ENCODE data around the gene ADISSP.

The ADISSP gene

GRCh38 chr20:3749087-3749688 is 18.4 kb downstream of the ADISSP start:
- peaks cover 0 to 16% of the 10 kb centered on the region in 2 experiments; a peak in 1 of 3 replicates for H3K36me3 ChIP-seq (ENCODE audit: control insufficient read depth in 2 of 2, insufficient read depth in 1 of 2, low read length in 2 of 2)
- POLR2A ChIA-PET, result no interaction called here
- CTCF ChIA-PET, result interaction anchor here (0.5 to 9.8 kb wide), 16 partner anchors 8 to 356 kb away, joined by 3 to 133 read pairs (median 7); partner anchors contain the start of gene ADISSP
- H3K4me1 ChIP-seq (ENCODE audit: control insufficient read depth, insufficient read depth, low read length), result peaks cover 4% of the 10 kb centered on the region; the same call in 1 of the 2 replicates
- no peak overlapping the region for H3K4me3 ChIP-seq (ENCODE audit: low read depth, low read length)
- H3K9me3 ChIP-seq (ENCODE audit: control insufficient read depth, insufficient read depth, low read depth, low read length), result no peaks in the 10 kb centered on the region
- TF ChIP-seq ZBTB21 (tag by site-specific recombination; IDR thresholded peaks at IDR 0.05) (no peak), GLIS1 (tag by site-specific recombination; IDR thresholded peaks at IDR 0.05) (no peak), IKZF3 (tag by site-specific recombination; IDR thresholded peaks at IDR 0.05) (no peak), ZFHX2 (tag by site-specific recombination; conservative IDR thresholded peaks at IDR 0.05) (no peak)
- H3K27ac ChIP-seq (ENCODE audit: extremely low read depth, low read depth, low read length), result no peak overlapping the region

- Histone ChIP-seq H3K27ac (ENCODE audit: extremely low read depth, low read depth, low read length) (no peak overlapping the region), H3K9me3 (ENCODE audit: control insufficient read depth, insufficient read depth, low read depth, low read length) (no peaks in the 10 kb centered on the region), H3K4me1 (ENCODE audit: control insufficient read depth, insufficient read depth, low read length) (peaks cover 4% of the 10 kb centered on the region; the same call in 1 of the 2 replicates), H3K4me3 (ENCODE audit: low read depth, low read length) (no peak overlapping the region), H3K36me3 (ENCODE audit: control insufficient read depth in 2 of 2, insufficient read depth in 1 of 2, low read length in 2 of 2) (peaks cover 0 to 15% of the 10 kb centered on the region in 2 experiments; a peak in 1 of 3 replicates)
- CTCF ChIA-PET, result interaction anchor here (0.6 to 9.8 kb wide), 10 partner anchors 10 to 128 kb away, joined by 3 to 133 read pairs (median 3); partner anchors contain the start of gene ADISSP
- POLR2A ChIA-PET, result interaction anchor here (0.7 to 0.9 kb wide), 2 partner anchors 20 to 48 kb away, joined by 4 read pairs; partner anchors contain the start of genes ADISSP and CDC25B
- TF ChIP-seq ZBTB7A (tag by site-specific recombination; IDR thresholded peaks at IDR 0.05; ENCODE audit: low read depth) (no peak), ZNF433 (tag by site-specific recombination; IDR thresholded peaks at IDR 0.05; ENCODE audit: low read depth) (no peak), ZNF19 (tag by site-specific recombination; IDR thresholded peaks at IDR 0.05; ENCODE audit: low read depth) (no peak), PBX3 (CRISPR knock-in tag; IDR thresholded peaks at IDR 0.05) (no peak), PRDM10 (tag by site-specific recombination; IDR thresholded peaks at IDR 0.05) (no peak), ZBTB6 (tag by site-specific recombination; IDR thresholded peaks at IDR 0.05) (no peak), ZNF114 (tag by site-specific recombination; IDR thresholded peaks at IDR 0.05) (no peak), IKZF3 (tag by site-specific recombination; IDR thresholded peaks at IDR 0.05) (no peak), ZSCAN4 (tag by site-specific recombination; IDR thresholded peaks at IDR 0.05) (no peak), PRDM6 (tag by site-specific recombination; IDR thresholded peaks at IDR 0.05) (no peak), ZNF621 (tag by site-specific recombination; IDR thresholded peaks at IDR 0.05) (no peak), ZNF423 (tag by site-specific recombination; IDR thresholded peaks at IDR 0.05) (no peak), SCRT2 (tag by site-specific recombination; IDR thresholded peaks at IDR 0.05) (no peak), KLF8 (tag by site-specific recombination; IDR thresholded peaks at IDR 0.05) (no peak), ZBTB44 (tag by site-specific recombination; IDR thresholded peaks at IDR 0.05) (no peak), ZNF514 (tag by site-specific recombination; IDR thresholded peaks at IDR 0.05) (no peak), HOXA7 (CRISPR knock-in tag; IDR thresholded peaks at IDR 0.05; ENCODE audit: borderline replicate concordance) (no peak), ZNF473 (tag by site-specific recombination; IDR thresholded peaks at IDR 0.05) (no peak), ZNF426 (tag by site-specific recombination; IDR thresholded peaks at IDR 0.05) (no peak)
Measured at GRCh38 chr20:3748073-3748472, 19.5 kb downstream of the ADISSP start.
